SK-N-MC (cell line): ENCODE measurements around the gene DNAAF5.

Experiments used
- EZH2 ChIP-seq: fragments of 200-600 bp; sonication (generic); IDR thresholded peaks from one replicate; pipeline ENCODE4 v1.6.1; 2017; ENCODE audit warnings: antibody characterized with exemption
- FOXP2 ChIP-seq: optimal IDR thresholded peaks from 2 replicates; pipeline ENCODE3; 2011; ENCODE audit warnings: mild to moderate bottlenecking, moderate library complexity; ENCODE audit not compliant: insufficient read depth; ENCODE audit errors: extremely low read length, control extremely low read depth
- POLR2AphosphoS5 ChIP-seq: IDR thresholded peaks from 2 replicates; pipeline ENCODE4 v1.6.1; 2012; ENCODE audit warnings: mild to moderate bottlenecking, low read depth, low read length, borderline replicate concordance

DNA sequence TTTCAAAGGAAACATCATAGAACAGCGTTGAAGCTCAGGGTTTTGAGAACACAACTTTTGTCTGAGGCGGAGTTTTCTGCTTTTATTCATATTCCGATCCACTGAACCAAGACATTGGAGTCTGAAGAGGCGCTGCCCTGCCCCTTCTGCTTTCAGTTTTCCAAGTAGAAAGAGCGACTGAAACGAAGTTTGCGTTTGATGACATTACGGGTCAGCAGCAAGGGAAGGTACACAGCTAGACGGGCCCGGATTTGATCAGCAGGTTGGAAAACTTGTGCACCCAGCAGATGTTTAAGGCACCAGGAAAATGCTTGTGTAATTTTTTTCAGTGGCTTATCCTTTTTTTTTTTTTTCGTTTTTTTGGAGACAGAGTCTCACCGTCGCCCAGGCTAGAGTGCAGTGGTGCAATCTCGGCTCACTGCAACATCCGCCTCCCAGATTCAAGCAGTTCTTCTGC is 106.5 kb downstream of the DNAAF5 start:
- no peak for TF ChIP-seq FOXP2
- no peak for TF ChIP-seq EZH2
- TF ChIP-seq POLR2AphosphoS5: no peak
